Hepatocyte (in vitro differentiated cells): ENCODE measurements around the gene SLC17A2. TPM values are rescaled to one million over a fixed set of nuclear protein-coding genes. Genes with fewer than 3 reads are reported as not detected.

ENCODE experiments used
- DNase-seq: peaks from one replicate; pipeline ENCODE4 v3.0.0-alpha.2; 2016; ENCODE audit warnings: low spot score
- H2AFZ ChIP-seq: fragments of 200-600 bp; sonication (generic); 2 replicates; pipeline ENCODE4 v1.6.0; 2016; ENCODE audit warnings: antibody characterized with exemption, mild to moderate bottlenecking
- H3K27ac ChIP-seq: fragments of 200-600 bp; sonication (generic); 2 replicates; pipeline ENCODE4 v1.5.1; 2016; ENCODE audit warnings: mild to moderate bottlenecking
- H3K27me3 ChIP-seq: fragments of 200-600 bp; sonication (generic); 2 replicates; pipeline ENCODE4 v1.6.1; 2016
- H3K36me3 ChIP-seq: fragments of 200-600 bp; sonication (generic); replicated peaks from 2 replicates; pipeline ENCODE4 v1.5.1; 2016; ENCODE audit warnings: low read depth; ENCODE audit not compliant: insufficient read depth
- H3K4me1 ChIP-seq: fragments of 200-600 bp; sonication (generic); 2 replicates; pipeline ENCODE4 v1.5.1; 2016; ENCODE audit warnings: mild to moderate bottlenecking, moderate library complexity; ENCODE audit not compliant: insufficient read depth
- H3K4me2 ChIP-seq: fragments of 200-600 bp; sonication (generic); 2 replicates; pipeline ENCODE4 v1.6.0; 2016
- H3K4me3 ChIP-seq: fragments of 200-600 bp; sonication (generic); 2 replicates; pipeline ENCODE4 v1.5.1; 2016; ENCODE audit warnings: mild to moderate bottlenecking
- H3K79me2 ChIP-seq: fragments of 200-600 bp; sonication (generic); 2 replicates; pipeline ENCODE4 v1.6.0; 2017; ENCODE audit warnings: mild to moderate bottlenecking
- H3K9me2 ChIP-seq: fragments of 200-600 bp; sonication (generic); replicated peaks from 2 replicates; pipeline ENCODE4 v1.6.0; 2017; ENCODE audit warnings: mild to moderate bottlenecking; ENCODE audit not compliant: insufficient read depth
- H3K9me3 ChIP-seq: fragments of 200-600 bp; sonication (generic); 2 replicates; pipeline ENCODE4 v1.5.1; 2016; ENCODE audit warnings: low read depth, mild to moderate bottlenecking
- H4K20me1 ChIP-seq: fragments of 200-600 bp; sonication (generic); 2 replicates; pipeline ENCODE4 v1.6.0; 2016; ENCODE audit warnings: mild to moderate bottlenecking; ENCODE audit not compliant: insufficient read depth, poor library complexity, severe bottlenecking
- EZH2 ChIP-seq: fragments of 200-600 bp; sonication (generic); IDR thresholded peaks from 2 replicates; pipeline ENCODE4 v1.6.1; 2016; ENCODE audit warnings: antibody characterized with exemption, mild to moderate bottlenecking, borderline replicate concordance
- EZH2phosphoT487 ChIP-seq: fragments of 200-600 bp; sonication (generic); IDR thresholded peaks from one replicate; pipeline ENCODE4 v1.6.1; 2018; ENCODE audit warnings: antibody characterized with exemption, mild to moderate bottlenecking, low read depth, moderate library complexity; ENCODE audit not compliant: unreplicated experiment, severe bottlenecking
- WGBS: methylation state at CpG from one replicate; pipeline ENCODE4 v1.1.6; 2016; ENCODE audit warnings: low lambda C conversion rate; ENCODE audit errors: missing lambda C conversion rate; 5-methylcytosine and 5-hydroxymethylcytosine counted together
- polyA plus RNA-seq: library from polyadenylated mRNA; unstranded; fragments of >200 nt; fragmentation: Nextera tagmentation; extraction: Ambion mirVana; gene quantifications from 2 replicates; pipeline ENCODE4 v1.2.1, GENCODE V29; 2016
- total RNA-seq: library from RNA; depleted of rRNA; stranded (reverse); fragments of >200 nt; gene quantifications from 2 replicates; pipeline ENCODE4 v1.2.3, GENCODE V29; 2014
- TF ChIP-seq, protein P1 (sequence below): fragments of 200-600 bp; sonication (generic); IDR thresholded peaks from 2 replicates; pipeline ENCODE4 v1.5.1; 2016; ENCODE audit warnings: antibody characterized with exemption, mild to moderate bottlenecking; ENCODE audit not compliant: poor library complexity

The SLC17A2 gene
- total and polyA plus RNA-seq, 2 experiments from 2014 or later: 2.8 to 6.4 TPM

DNA sequence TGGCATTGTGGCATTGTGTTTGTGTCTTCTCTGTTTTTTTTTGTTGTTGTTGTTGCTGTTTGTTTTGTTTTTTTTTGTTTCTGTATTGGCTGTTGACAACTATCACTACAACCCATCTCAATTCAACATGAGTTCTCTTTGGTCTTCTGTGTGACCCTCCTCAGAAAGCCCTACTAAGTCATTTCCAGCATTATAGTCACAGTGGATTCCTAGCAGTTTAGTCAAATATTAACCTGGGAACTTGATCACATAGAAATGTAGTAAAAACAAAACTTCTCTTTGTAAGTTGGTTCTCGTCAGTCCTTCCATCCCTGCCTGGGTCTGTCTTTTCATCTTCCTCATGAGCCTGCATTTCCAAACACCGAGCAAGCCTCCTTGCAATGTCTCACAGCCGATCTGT, 16.8 kb downstream of the SLC17A2 start:
- H3K27ac ChIP-seq: no peak overlapping the region
- H3K79me2 ChIP-seq: no peaks in the 10 kb centered on the region
- H3K36me3 ChIP-seq: no peaks in the 10 kb centered on the region
- no peaks in the 10 kb centered on the region for H3K9me2 ChIP-seq
- H2AFZ ChIP-seq: no peak overlapping the region
- WGBS: 70% methylated on average over 3 of the region's 3 CpGs
- H3K4me3 ChIP-seq: no peak overlapping the region
- no peaks in the 10 kb centered on the region for H4K20me1 ChIP-seq
- H3K9me3 ChIP-seq: no peaks in the 10 kb centered on the region
- TF ChIP-seq, protein P1, sequence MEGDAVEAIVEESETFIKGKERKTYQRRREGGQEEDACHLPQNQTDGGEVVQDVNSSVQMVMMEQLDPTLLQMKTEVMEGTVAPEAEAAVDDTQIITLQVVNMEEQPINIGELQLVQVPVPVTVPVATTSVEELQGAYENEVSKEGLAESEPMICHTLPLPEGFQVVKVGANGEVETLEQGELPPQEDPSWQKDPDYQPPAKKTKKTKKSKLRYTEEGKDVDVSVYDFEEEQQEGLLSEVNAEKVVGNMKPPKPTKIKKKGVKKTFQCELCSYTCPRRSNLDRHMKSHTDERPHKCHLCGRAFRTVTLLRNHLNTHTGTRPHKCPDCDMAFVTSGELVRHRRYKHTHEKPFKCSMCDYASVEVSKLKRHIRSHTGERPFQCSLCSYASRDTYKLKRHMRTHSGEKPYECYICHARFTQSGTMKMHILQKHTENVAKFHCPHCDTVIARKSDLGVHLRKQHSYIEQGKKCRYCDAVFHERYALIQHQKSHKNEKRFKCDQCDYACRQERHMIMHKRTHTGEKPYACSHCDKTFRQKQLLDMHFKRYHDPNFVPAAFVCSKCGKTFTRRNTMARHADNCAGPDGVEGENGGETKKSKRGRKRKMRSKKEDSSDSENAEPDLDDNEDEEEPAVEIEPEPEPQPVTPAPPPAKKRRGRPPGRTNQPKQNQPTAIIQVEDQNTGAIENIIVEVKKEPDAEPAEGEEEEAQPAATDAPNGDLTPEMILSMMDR: no peak
- TF ChIP-seq EZH2 (no peak), EZH2phosphoT487 (no peak)
- DNase-seq: no peak
- H3K4me2 ChIP-seq: peak overlapping the region; percentile 17
- no peaks in the 10 kb centered on the region for H3K4me1 ChIP-seq
- no peaks in the 10 kb centered on the region for H3K27me3 ChIP-seq

DNA sequence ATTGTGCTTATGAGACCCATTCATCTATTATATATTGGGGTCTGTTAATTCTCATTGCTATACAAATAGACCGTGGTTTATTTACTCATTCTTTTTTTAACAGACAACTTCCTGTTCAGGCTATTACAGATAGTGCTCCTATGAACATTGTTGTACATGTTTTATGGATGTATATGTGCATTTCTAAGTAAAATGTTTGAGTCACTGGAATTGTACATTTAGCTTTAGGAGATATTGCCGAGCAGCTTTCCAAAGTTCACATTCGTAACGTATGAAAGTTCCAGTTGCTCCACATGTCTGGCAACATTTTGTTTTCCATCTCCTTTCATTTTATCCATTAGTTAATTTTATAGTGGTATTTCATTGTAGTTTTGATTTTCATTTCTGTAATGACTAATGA, 19.1 kb downstream of the SLC17A2 start:
- 86% methylated on average over 4 of the region's 4 CpGs for WGBS
- H3K4me3 ChIP-seq: no peak overlapping the region
- no peaks in the 10 kb centered on the region for H3K4me1 ChIP-seq
- TF ChIP-seq EZH2phosphoT487 (no peak), EZH2 (no peak)
- TF ChIP-seq, protein P1: no peak
- no peak overlapping the region for H3K27ac ChIP-seq
- no peaks in the 10 kb centered on the region for H3K79me2 ChIP-seq
- no peaks in the 10 kb centered on the region for H4K20me1 ChIP-seq
- H3K4me2 ChIP-seq: no peak overlapping the region
- H3K9me2 ChIP-seq: no peaks in the 10 kb centered on the region
- no peaks in the 10 kb centered on the region for H3K9me3 ChIP-seq
- no peak for DNase-seq
- no peaks in the 10 kb centered on the region for H3K36me3 ChIP-seq
- H3K27me3 ChIP-seq: no peaks in the 10 kb centered on the region
- no peak overlapping the region for H2AFZ ChIP-seq

DNA sequence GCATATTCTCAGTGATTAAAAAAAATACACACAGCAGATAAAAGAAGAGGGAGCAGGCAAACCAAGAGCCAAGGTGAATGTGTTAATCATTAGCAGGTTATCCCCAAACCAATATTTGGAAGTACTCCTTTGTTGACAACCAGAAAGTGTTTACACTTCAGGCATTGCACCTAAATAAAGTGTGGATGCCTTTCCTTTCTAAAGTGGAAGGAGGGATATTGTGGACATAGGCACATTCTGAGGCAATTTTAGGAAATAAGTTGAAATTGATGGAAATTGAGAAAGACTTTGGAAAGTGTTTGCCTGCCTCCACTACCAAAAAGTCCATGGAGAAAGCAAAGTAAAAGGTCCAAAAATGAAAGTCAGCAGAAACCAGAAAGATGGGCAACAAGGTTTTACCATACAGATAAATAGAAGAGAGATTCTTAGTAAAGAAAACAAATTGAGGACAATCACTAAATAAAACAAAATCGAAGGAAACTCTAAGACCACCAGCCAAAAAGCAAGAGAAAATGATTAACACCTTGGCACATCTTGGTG, 22.9 kb downstream of the SLC17A2 start:
- H3K27ac ChIP-seq: no peak overlapping the region
- DNase-seq: no peak
- TF ChIP-seq EZH2phosphoT487 (no peak), EZH2 (no peak)
- TF ChIP-seq, protein P1: no peak
- no peaks in the 10 kb centered on the region for H3K27me3 ChIP-seq
- no peak overlapping the region for H2AFZ ChIP-seq
- no peaks in the 10 kb centered on the region for H3K4me1 ChIP-seq
- H4K20me1 ChIP-seq: no peaks in the 10 kb centered on the region
- 68% methylated on average over 1 of the region's 1 CpG for WGBS
- no peak overlapping the region for H3K4me2 ChIP-seq
- no peak overlapping the region for H3K4me3 ChIP-seq
- no peaks in the 10 kb centered on the region for H3K36me3 ChIP-seq
- no peaks in the 10 kb centered on the region for H3K9me3 ChIP-seq
- H3K79me2 ChIP-seq: no peaks in the 10 kb centered on the region
- no peaks in the 10 kb centered on the region for H3K9me2 ChIP-seq

DNA sequence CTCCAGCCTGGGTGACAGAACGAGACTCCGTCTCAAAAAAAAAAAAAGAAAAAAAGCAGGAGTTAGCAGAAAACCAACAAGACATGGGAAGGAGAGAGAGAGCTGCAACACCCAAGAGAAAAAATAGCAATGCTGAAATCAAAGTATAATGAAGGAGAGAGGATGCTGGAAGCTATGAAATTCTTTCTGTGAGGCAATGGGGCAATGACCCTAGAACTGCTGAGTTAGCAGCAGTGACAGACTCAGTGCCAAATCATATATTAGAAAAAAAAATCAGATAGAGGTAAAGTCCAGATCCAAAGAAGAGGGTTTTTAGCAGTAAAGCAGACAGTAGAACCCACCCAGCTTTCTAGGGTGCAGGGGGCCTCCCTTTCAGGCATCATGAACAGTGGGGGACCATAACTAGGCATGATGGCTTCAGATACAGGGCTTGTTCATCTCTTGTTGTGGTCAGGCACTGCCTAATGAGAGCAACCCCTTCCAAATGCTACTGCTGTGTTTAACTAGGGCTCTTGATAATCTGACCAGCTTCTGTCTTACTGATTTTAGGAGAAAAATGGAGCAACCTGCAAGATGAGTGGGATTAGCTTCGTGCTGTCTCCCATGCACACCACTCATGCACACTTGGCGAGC, 26.9 kb downstream of the SLC17A2 start:
- Histone ChIP-seq H3K4me1 (peaks cover 13% of the 10 kb centered on the region), H3K9me3 (no peaks in the 10 kb centered on the region), H3K79me2 (no peaks in the 10 kb centered on the region), H3K27me3 (no peaks in the 10 kb centered on the region), H3K9me2 (no peaks in the 10 kb centered on the region), H2AFZ (no peak overlapping the region), H3K36me3 (no peaks in the 10 kb centered on the region), H4K20me1 (no peaks in the 10 kb centered on the region), H3K27ac (no peak overlapping the region), H3K4me2 (no peak overlapping the region), H3K4me3 (no peak overlapping the region)
- 84% methylated on average over 2 of the region's 4 CpGs for whole genome bisulfite sequencing
- TF ChIP-seq, protein P1: no peak
- DNase-seq: no peak
